Raji (cell line): ENCODE data around the gene CHP2.

Experiments
- POLR2A ChIP-seq: IDR thresholded peaks from 2 replicates; pipeline ENCODE4 v1.6.1; 2011; ENCODE audit warnings: low read depth, low read length, control low read depth; ENCODE audit not compliant: insufficient read depth

Gene CHP2

DNA sequence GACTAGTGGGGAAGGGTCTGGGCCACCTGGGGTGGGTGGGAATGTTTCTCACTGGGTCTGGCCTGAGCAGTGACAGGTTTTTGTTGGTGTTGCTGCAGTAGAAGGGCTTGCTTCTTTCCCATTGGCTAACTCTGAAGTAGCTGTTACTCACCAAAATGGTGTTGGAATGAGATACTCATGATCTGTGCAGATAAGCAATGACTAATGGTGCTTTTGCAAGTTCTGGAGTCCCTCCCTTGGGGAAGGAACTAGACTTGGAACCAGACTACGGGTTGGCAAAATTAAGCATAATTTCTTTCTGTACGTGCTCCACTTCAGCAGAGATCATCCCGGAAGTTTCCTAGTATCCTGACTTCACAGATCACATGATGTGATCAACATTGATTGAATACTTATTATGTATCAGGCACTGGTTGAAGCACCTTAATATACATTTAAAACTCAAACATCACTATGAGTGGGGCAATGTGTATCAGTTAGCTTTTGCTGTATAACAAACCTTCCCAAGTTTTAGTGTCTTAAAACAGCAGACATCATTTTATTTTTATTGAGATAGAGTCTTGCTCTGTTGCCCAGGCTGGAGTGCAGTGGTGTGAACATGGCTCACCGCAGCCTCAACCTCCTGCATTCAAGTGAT, 30.1 kb downstream of the CHP2 start:
- TF ChIP-seq POLR2A = no peak

- TF ChIP-seq POLR2A = no peak
Observed at GRCh38 chr16:23785842-23786241, 31.0 kb downstream of the CHP2 start.

DNA sequence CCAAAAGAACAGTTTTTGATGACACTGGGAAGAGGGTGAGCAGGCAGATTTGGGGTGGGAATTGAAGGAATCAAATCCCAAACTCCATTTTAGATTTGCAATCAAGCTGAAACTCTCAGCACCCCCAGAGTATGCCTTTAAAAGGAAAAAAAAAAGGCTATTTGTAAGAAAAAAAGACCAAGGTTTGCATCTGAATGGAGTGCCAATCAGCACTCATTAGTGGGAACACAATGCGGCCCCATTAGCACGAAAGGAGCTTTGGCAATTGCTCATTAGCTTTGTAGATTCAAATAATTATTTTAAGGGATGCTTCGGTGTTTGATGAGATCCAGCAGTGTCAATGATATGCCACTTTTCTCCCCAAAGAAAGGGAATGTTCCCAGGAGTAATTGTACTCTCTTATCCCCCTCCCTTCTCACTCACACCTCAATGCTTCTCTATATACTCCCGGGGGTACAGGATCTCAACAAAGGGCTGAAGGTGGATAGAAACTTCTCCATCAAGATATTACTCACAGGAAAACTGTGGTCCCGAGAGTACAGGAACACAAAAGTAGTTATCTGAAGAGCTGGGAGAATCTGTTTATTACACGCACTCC, 32.2 kb downstream of the CHP2 start:
- no peak for TF ChIP-seq POLR2A

GRCh38 chr16:23788685-23789084, 33.9 kb downstream of the CHP2 start:
- TF ChIP-seq POLR2A = no peak

- TF ChIP-seq POLR2A = no peak
Observed at GRCh38 chr16:23795378-23795777, 40.6 kb downstream of the CHP2 start.

GRCh38 chr16:23796941-23797340, 42.1 kb downstream of the CHP2 start:
- no peak for TF ChIP-seq POLR2A

GRCh38 chr16:23801378-23801777, 46.6 kb downstream of the CHP2 start:
- TF ChIP-seq POLR2A = no peak

- no peak for TF ChIP-seq POLR2A
Observed at GRCh38 chr16:23802776-23803175, 48.0 kb downstream of the CHP2 start.

DNA sequence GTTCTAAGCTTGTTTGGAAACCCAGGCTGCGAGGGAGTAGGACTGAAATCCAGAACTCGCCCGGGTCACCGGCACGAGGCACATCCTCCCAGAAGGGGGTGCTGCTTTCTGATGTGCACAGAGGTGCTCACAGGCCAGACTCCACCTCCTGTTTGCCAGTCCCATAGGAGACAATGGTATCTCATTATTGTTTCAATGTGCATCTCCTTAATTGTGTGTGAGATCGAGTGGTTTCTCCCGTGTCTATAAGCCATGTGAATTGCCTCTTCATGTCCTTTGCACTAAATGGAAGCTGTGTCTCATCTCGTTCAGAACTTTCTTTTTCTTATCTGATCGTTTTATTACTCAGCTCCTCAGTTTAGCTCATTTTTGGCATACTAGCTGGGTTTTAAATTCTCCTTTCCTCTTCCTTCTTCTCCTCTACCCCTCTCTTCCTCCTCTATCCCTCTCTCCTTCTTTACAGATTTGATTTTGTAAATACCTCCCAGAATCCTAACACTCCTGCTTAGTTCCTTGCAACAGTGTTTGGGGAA, 48.8 kb downstream of the CHP2 start:
- TF ChIP-seq POLR2A = 0 out of 2 replicates have a peak, but pooled peaks have one; percentile 24

- TF ChIP-seq POLR2A = no peak
Observed at GRCh38 chr16:23807028-23807427, 52.2 kb downstream of the CHP2 start.
